ENCODE results near the gene MTOR.
"Not testable (repeated sequence)": the region's sequence is repeated elsewhere in the genome, so short reads cannot be mapped to it uniquely, and the experiment has no call there.

The MTOR gene

DNA sequence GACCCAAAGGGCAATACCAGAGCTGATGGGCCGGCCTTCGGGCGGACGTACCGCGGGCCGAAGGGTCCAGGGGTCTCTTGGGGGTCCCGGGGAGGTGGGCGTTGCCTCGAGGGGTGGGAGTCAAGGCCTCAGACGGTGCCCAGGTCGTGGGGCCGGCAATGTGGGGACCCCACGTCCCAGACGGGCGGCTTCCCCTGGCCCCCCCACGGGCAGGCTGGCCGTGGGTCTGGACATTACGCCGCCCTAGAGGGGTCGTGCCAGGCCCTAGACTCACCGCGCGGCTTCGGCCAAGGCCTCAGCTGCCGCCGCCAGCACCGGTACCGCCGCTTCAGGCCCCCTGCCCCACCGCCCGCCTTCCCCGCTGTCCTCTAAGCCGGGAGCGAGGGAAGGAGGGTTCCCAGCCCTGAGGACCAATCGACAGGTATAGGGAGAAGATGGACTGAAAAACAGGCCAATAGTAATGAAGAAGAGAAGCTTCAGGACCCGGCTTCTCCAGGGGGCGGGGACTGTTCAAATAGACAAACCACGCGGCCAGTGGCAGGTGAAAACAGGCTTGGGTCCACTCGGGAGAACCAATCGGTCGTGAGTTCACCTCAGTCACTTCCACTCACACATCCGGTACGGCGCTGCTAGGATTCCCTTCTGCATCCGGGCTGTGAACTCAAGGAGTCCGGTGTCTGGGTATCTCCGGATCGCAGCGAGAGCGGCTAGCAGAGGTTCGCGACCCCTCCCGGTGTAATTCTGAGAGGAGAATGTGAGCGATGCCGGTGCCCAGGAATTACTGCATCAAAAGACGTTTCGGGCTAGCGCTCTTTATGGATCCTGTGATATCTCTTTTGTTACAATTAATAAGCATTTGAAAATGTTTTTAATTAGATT lies at the start of gene MTOR:
TSS of gene MTOR (minus strand) at position 381 of the 879 bp plus-strand sequence. CDS start 3,142 bp downstream, outside the sequence.
- peak; percentile 100 for DNase-seq (ENCODE audit: low read depth)
- TF ChIP-seq, protein P1, sequence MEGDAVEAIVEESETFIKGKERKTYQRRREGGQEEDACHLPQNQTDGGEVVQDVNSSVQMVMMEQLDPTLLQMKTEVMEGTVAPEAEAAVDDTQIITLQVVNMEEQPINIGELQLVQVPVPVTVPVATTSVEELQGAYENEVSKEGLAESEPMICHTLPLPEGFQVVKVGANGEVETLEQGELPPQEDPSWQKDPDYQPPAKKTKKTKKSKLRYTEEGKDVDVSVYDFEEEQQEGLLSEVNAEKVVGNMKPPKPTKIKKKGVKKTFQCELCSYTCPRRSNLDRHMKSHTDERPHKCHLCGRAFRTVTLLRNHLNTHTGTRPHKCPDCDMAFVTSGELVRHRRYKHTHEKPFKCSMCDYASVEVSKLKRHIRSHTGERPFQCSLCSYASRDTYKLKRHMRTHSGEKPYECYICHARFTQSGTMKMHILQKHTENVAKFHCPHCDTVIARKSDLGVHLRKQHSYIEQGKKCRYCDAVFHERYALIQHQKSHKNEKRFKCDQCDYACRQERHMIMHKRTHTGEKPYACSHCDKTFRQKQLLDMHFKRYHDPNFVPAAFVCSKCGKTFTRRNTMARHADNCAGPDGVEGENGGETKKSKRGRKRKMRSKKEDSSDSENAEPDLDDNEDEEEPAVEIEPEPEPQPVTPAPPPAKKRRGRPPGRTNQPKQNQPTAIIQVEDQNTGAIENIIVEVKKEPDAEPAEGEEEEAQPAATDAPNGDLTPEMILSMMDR (IDR thresholded peaks at IDR 0.05; ENCODE audit: insufficient read depth, low read depth, low read length, missing control alignments): peak; percentile 10
- peak within 1 kb of the TSS; percentile 97 for H3K4me3 ChIP-seq (ENCODE audit: low read depth, low read length)

DNA sequence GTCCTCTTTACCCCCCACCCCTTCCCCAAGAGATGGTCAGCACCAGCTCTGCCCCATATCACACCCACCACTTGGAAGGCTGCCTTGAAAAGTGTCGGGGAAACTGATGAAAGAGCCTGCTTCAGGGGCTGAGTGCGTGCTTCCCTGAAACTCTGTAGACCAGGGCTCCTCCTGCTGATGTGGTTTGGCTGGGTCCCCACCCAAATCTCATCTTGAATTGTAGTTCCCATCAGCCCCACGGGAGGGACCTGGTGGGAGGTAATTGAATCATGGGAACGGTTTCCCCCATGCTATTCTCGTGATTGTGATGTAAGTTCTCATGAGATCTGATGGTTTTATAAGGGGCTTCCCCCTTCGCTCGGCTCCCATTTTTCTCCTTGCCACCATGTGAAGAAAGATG lies 47.0 kb upstream of the MTOR start:
- H3K4me3 ChIP-seq (ENCODE audit: low read depth, low read length): no peak overlapping the region
- TF ChIP-seq, protein P1 (IDR thresholded peaks at IDR 0.05; ENCODE audit: insufficient read depth, low read depth, low read length, missing control alignments): no peak
- no peak for DNase-seq (ENCODE audit: low read depth)

- no peak overlapping the region for H3K4me3 ChIP-seq (ENCODE audit: low read depth, low read length)
- TF ChIP-seq, protein P1 (IDR thresholded peaks at IDR 0.05; ENCODE audit: insufficient read depth, low read depth, low read length, missing control alignments): no peak
- DNase-seq (ENCODE audit: low read depth): no peak
These were observed 46.4 kb upstream of the MTOR start for GRCh38 chr1:11308699-11309224.

- no peak overlapping the region for H3K4me3 ChIP-seq (ENCODE audit: low read depth, low read length)
- no peak for DNase-seq (ENCODE audit: low read depth)
- TF ChIP-seq, protein P1 (IDR thresholded peaks at IDR 0.05; ENCODE audit: insufficient read depth, low read depth, low read length, missing control alignments): no peak
These were observed 45.5 kb upstream of the MTOR start for GRCh38 chr1:11307852-11308251.

- not testable (repeated sequence) for DNase-seq (ENCODE audit: low read depth); H3K4me3 ChIP-seq (ENCODE audit: low read depth, low read length)
These were observed 43.2 kb upstream of the MTOR start for GRCh38 chr1:11305516-11305915.

- DNase-seq (ENCODE audit: low read depth): no peak
- TF ChIP-seq, protein P1 (IDR thresholded peaks at IDR 0.05; ENCODE audit: insufficient read depth, low read depth, low read length, missing control alignments): no peak
- H3K4me3 ChIP-seq (ENCODE audit: low read depth, low read length): no peak overlapping the region
These were observed 40.0 kb upstream of the MTOR start for GRCh38 chr1:11302366-11302765.

DNA sequence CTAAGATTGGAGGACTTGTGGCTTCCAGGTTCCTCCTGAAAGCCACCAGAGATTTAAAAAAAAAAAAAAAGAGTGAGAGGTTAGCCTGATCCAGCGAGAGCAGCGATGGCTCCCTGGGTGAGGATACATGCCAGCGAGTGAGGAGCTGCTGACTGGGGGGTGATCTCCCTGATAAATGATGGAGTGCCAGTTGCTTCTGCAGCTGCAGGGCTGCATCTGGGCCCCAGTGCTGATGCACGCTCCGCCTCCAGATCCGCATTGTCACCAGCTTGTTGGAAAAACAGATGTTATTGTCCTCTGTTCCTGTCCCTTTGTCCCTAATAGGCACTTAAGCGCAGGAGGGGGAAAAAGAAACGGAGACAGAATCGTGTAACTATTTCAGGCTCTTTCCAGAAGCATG lies 39.2 kb upstream of the MTOR start:
- TF ChIP-seq, protein P1 (IDR thresholded peaks at IDR 0.05; ENCODE audit: insufficient read depth, low read depth, low read length, missing control alignments): no peak
- DNase-seq (ENCODE audit: low read depth): no peak

More for the DNA sequence above, 39.2 kb upstream of the MTOR start:
- H3K4me3 ChIP-seq (ENCODE audit: low read depth, low read length): no peak overlapping the region
